CD14-positive monocyte (primary cell): Measurements from ENCODE around the gene CASS4. TPM values are rescaled to one million over a fixed set of nuclear protein-coding genes. Genes with fewer than 3 reads are reported as not detected.
A peak's percentile ranks its signal among the peaks of the same experiment; 100 is the strongest.

Experiments used
- DNase-seq, 3 donors: peaks; one replicate each; pipeline ENCODE4 v3.0.0-alpha.2; 2011 to 2022
- H2AFZ ChIP-seq: 2 replicates; pipeline ENCODE4 v1.6.0; 2012; ENCODE audit warnings: mild to moderate bottlenecking, low read depth, low read length, inconsistent platforms; ENCODE audit not compliant: insufficient read depth, poor library complexity, severe bottlenecking
- H3K27ac ChIP-seq, 2 donors: 1 replicate in 1 of 2; 2 replicates in 1 of 2; pipeline ENCODE4 v1.5.1; 2012 to 2013; ENCODE audit warnings: low read length in 2 of 2, control low read depth in 1 of 2, inconsistent platforms in 1 of 2, low read depth in 1 of 2, mild to moderate bottlenecking in 1 of 2
- H3K27me3 ChIP-seq, 2 donors: one replicate each; pipeline versions ENCODE4 v1.6.0 to v1.6.1; 2011 to 2013; ENCODE audit warnings: low read length in 2 of 2; ENCODE audit not compliant: control insufficient read depth in 2 of 2, insufficient read depth in 2 of 2
- H3K36me3 ChIP-seq, 2 donors: replicated peaks in 1 of 2; 1 replicate in 1 of 2; 2 replicates in 1 of 2; pipeline versions ENCODE4 v1.5.1 to v1.6.1; 2012 to 2013; ENCODE audit warnings: low read length in 2 of 2, control low read depth in 1 of 2, inconsistent platforms in 1 of 2, mild to moderate bottlenecking in 1 of 2; ENCODE audit not compliant: insufficient read depth in 2 of 2, control insufficient read depth in 1 of 2
- H3K4me1 ChIP-seq, 2 donors: 1 replicate in 1 of 2; 2 replicates in 1 of 2; pipeline versions ENCODE4 v1.5.1 to v1.6.1; 2012 to 2013; ENCODE audit warnings: low read length in 2 of 2, control low read depth in 1 of 2, inconsistent platforms in 1 of 2, mild to moderate bottlenecking in 1 of 2, moderate library complexity in 1 of 2; ENCODE audit not compliant: insufficient read depth in 2 of 2, control insufficient read depth in 1 of 2
- H3K4me2 ChIP-seq: replicated peaks from 2 replicates; pipeline ENCODE3; 2012; ENCODE audit warnings: low read length, moderate library complexity, mild to moderate bottlenecking; ENCODE audit not compliant: poor library complexity, severe bottlenecking; ENCODE audit errors: extremely low read depth
- H3K4me3 ChIP-seq, 3 experiments: fragments of 200-600 bp in 1 of 3; sonication (generic) in 1 of 3; replicated peaks in 1 of 3; 1 replicate in 2 of 3; 2 replicates in 1 of 3; pipeline ENCODE4 v1.5.1; 2011 to 2013; ENCODE audit warnings: low read length in 3 of 3, mild to moderate bottlenecking in 3 of 3, control low read depth in 2 of 3, low read depth in 2 of 3, inconsistent platforms in 1 of 3, moderate library complexity in 1 of 3
- H3K79me2 ChIP-seq: 2 replicates; pipeline ENCODE4 v1.6.0; 2012; ENCODE audit warnings: mild to moderate bottlenecking, control low read depth, inconsistent platforms, low read length, moderate library complexity; ENCODE audit not compliant: insufficient read depth
- H3K9ac ChIP-seq: 2 replicates; pipeline ENCODE4 v1.6.0; 2017; ENCODE audit warnings: low read length, mild to moderate bottlenecking; ENCODE audit not compliant: insufficient read depth, poor library complexity, severe bottlenecking
- H3K9me3 ChIP-seq, 2 donors: replicated peaks in 1 of 2; 1 replicate in 1 of 2; 2 replicates in 1 of 2; pipeline versions ENCODE4 v1.5.1 to v1.6.1; 2012 to 2013; ENCODE audit warnings: low read length in 2 of 2, control low read depth in 1 of 2; ENCODE audit not compliant: control insufficient read depth in 1 of 2, insufficient read depth in 1 of 2
- H4K20me1 ChIP-seq: 2 replicates; pipeline ENCODE4 v1.6.0; 2012; ENCODE audit warnings: mild to moderate bottlenecking, low read length, control low read depth, moderate library complexity; ENCODE audit not compliant: insufficient read depth
- H3K27ac Mint-ChIP-seq, 7 donors: one replicate each; pipeline ENCODE4 v1.8.0; 2020; ENCODE audit warnings: mild to moderate bottlenecking in 7 of 7, mixed read lengths in 7 of 7, moderate library complexity in 6 of 7, inconsistent platforms in 2 of 7
- H3K27me3 Mint-ChIP-seq, 3 donors: one replicate each; pipeline ENCODE4 v1.8.0; 2021 to 2022; ENCODE audit warnings: low read depth in 3 of 3, mild to moderate bottlenecking in 3 of 3, mixed read lengths in 3 of 3, moderate library complexity in 3 of 3, inconsistent platforms in 1 of 3
- H3K36me3 Mint-ChIP-seq, 2 donors: one replicate each; pipeline ENCODE4 v1.8.0; 2020; ENCODE audit warnings: mixed read lengths in 2 of 2, inconsistent platforms in 1 of 2, mild to moderate bottlenecking in 1 of 2
- H3K4me1 Mint-ChIP-seq: one replicate; pipeline ENCODE4 v1.8.0; 2020; ENCODE audit warnings: mild to moderate bottlenecking, mixed read lengths
- H3K4me3 Mint-ChIP-seq, 2 donors: one replicate each; pipeline ENCODE4 v1.8.0; 2020; ENCODE audit warnings: mild to moderate bottlenecking in 2 of 2, mixed read lengths in 2 of 2, moderate library complexity in 1 of 2
- H3K9me3 Mint-ChIP-seq, 7 donors: one replicate each; pipeline ENCODE4 v1.8.0; 2020 to 2022; ENCODE audit warnings: mixed read lengths in 7 of 7, mild to moderate bottlenecking in 6 of 7, moderate library complexity in 6 of 7, inconsistent platforms in 2 of 7
- WGBS: methylation state at CpG from one replicate; pipeline ENCODE4 v1.1.5; 2013; ENCODE audit warnings: missing lambda C conversion rate; ENCODE audit not compliant: insufficient coverage; 5-methylcytosine and 5-hydroxymethylcytosine counted together
- intact Hi-C, 2 donors: fragments of 100-400 bp; cut with micrococcal nuclease; formaldehyde crosslinking; loops; one replicate each; pipeline versions ENCODE4 v1.15.0 to v1.15.1; 2023
- polyA plus RNA-seq, 3 donors: library from polyadenylated mRNA; depleted of rRNA in 1 of 3; unstranded in 2 of 3; stranded (reverse) in 1 of 3; fragments of 300-500 nt in 2 of 3; fragments of >200 nt in 1 of 3; fragmentation: Illumina TruSeq in 2 of 3; gene quantifications; 1 replicate in 2 of 3; 2 replicates in 1 of 3; pipeline ENCODE4 v1.2.3, GENCODE V29; 2012 to 2021
- TF ChIP-seq, protein P1 (sequence below): fragments of 200-600 bp; IDR thresholded peaks from one replicate; pipeline ENCODE4 v1.8.0; 2022; ENCODE audit warnings: antibody characterized with exemption, mild to moderate bottlenecking

CASS4 gene
- polyA plus RNA-seq, 3 donors, result 1.9 to 7.4 (median 6.1) TPM

DNA sequence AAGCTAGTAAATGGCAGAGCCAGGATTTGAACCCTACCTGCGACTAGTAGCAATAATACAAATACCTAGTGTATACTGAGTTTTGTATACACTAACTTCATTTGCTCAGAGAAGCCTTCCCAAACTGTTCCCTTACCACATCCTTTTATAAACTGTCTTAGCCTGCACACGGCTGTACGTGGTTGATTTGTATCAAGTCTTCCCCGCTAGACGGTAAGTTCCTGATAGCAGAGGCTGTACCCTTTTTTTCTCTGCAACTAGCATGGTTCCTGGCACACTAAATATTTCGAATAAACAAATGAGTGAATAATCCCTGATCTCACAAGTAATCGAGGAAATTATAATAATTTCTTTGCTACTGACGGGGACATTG is 57.0 kb downstream of the CASS4 start:
- Histone ChIP-seq H3K27ac (peak overlapping the region; percentile 69 to 96), H3K9me3 (no peaks in the 10 kb centered on the region), H3K4me1 (peaks cover 31 to 49% of the 10 kb centered on the region in 2 donors), H2AFZ (peak overlapping the region; percentile 83), H3K4me3 (peak overlapping the region; percentile 79 to 90 (median 86)), H3K9ac (peak overlapping the region; percentile 79), H4K20me1 (peaks cover 4% of the 10 kb centered on the region), H3K4me2 (peak overlapping the region; percentile 72), H3K79me2 (peaks cover 39% of the 10 kb centered on the region), H3K36me3 (peaks cover 19 to 23% of the 10 kb centered on the region in 2 donors), H3K27me3 (no peaks in the 10 kb centered on the region)
- intact Hi-C loops, result loop anchor here (5.0 kb wide), 3 partner anchors 47 to 77 kb away; partner anchors contain the start of genes AURKA (in 2 of the 2) and CSTF1 (in 2 of the 2)
- peaks cover 0 to 3% (median 0%) of the 10 kb centered on the region in 7 donors for H3K9me3 Mint-ChIP-seq
- no CpG with 5 or more reads among the region's 8 CpGs for WGBS
- H3K27me3 Mint-ChIP-seq, result peaks cover 0 to 2% (median 1%) of the 10 kb centered on the region in 3 donors
- DNase-seq, result peak in 2 of 3 donors; percentile 4 to 12
- TF ChIP-seq, protein P1, sequence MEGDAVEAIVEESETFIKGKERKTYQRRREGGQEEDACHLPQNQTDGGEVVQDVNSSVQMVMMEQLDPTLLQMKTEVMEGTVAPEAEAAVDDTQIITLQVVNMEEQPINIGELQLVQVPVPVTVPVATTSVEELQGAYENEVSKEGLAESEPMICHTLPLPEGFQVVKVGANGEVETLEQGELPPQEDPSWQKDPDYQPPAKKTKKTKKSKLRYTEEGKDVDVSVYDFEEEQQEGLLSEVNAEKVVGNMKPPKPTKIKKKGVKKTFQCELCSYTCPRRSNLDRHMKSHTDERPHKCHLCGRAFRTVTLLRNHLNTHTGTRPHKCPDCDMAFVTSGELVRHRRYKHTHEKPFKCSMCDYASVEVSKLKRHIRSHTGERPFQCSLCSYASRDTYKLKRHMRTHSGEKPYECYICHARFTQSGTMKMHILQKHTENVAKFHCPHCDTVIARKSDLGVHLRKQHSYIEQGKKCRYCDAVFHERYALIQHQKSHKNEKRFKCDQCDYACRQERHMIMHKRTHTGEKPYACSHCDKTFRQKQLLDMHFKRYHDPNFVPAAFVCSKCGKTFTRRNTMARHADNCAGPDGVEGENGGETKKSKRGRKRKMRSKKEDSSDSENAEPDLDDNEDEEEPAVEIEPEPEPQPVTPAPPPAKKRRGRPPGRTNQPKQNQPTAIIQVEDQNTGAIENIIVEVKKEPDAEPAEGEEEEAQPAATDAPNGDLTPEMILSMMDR, result no peak
- H3K4me1 Mint-ChIP-seq, result peaks cover 31% of the 10 kb centered on the region
- peaks cover 26 to 29% of the 10 kb centered on the region in 2 donors for H3K36me3 Mint-ChIP-seq
- H3K4me3 Mint-ChIP-seq, result peak overlapping the region; percentile 99
- peak overlapping the region; percentile 100 for H3K27ac Mint-ChIP-seq

DNA sequence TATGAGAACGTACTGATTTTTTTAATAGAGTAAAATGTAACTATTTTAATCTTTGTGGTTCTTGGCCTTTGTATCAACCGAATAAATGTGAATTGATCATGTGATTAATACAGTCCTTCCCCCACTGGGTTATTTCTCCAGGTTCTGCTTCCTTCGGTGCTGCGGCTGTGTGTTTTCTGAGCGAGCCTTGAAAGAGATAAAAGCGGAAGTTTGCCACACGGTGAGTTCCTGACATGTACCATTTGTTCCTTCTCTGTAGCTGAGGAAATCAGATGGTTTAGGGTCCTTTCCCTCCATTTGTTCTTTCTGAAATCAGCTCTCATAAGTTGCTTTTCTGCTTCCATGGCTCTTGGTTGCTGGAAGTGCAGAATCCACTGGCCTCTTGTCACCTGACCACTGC is 71.9 kb downstream of the CASS4 start:
- Histone ChIP-seq H3K9ac (no peak overlapping the region), H3K4me2 (peak overlapping the region; percentile 27), H3K27ac (peak overlapping the region; percentile 22 to 46), H3K9me3 (no peaks in the 10 kb centered on the region), H4K20me1 (peaks cover 55% of the 10 kb centered on the region), H3K27me3 (no peaks in the 10 kb centered on the region), H3K36me3 (peaks cover 70 to 88% of the 10 kb centered on the region in 2 donors), H3K4me3 (peak overlapping the region in 2 of 3 experiments; percentile 4 to 36), H2AFZ (no peak overlapping the region), H3K4me1 (peaks cover 15 to 24% of the 10 kb centered on the region in 2 donors), H3K79me2 (peaks cover 10% of the 10 kb centered on the region)
- intact Hi-C loops, result no loop called here
- TF ChIP-seq, protein P1, result no peak
- Mint-ChIP-seq H3K27ac (peak overlapping the region; percentile 74 to 91 (median 82)), H3K4me3 (peak overlapping the region; percentile 72 to 76), H3K4me1 (peaks cover 22% of the 10 kb centered on the region), H3K36me3 (peaks cover 80 to 87% of the 10 kb centered on the region in 2 donors), H3K9me3 (no peaks in the 10 kb centered on the region), H3K27me3 (peaks cover 0 to 3% (median 0%) of the 10 kb centered on the region in 3 donors)
- peak; percentile 61 to 75 (median 72) for DNase-seq
- WGBS, result 0% methylated on average over 5 of the region's 7 CpGs
